ENCODE data around the gene SLC16A7. TPM values are rescaled to one million over a fixed set of nuclear protein-coding genes. Genes with fewer than 3 reads are reported as not detected.

SLC16A7 gene
- polyA plus RNA-seq, 1 donor = 3.7 TPM

DNA sequence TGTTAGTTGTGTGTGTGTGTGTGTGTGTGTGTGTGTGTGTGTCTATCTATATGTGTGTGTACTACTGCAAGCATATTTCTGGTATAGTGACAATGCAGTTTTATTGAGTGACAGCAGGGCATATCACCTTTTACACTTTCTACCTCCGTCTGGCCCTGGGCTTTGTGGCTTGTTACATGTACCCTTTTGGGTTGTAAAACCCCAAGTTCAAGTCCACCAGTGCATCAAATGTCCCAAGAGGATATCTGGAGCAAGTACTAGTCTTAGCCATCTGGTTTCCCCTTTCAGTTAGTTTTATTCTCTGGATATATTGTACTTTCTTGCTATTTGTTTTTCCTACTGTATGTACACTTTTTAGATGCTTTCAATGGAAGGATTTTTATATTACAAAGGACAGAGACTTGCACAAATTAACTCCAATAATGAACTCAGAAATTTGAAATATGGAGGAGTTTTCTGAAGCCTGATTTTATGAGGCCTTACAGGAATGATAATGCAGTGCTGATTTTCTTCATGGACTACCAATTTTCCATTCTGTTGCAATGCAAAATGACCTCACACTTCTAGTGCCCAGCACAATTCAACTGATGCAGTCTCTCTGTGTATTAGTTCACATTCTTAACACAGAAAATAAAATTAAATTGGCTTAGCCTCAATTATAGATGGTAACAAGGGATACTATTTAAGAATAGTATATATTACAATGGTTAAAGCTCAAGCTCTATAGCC lies 29.1 kb downstream of the SLC16A7 start:
- no peak for DNase-seq (ENCODE audit: low read depth)

- DNase-seq (ENCODE audit: low read depth) = no peak
These were observed 30.6 kb downstream of the SLC16A7 start for GRCh38 chr12:59626382-59626781.

DNA sequence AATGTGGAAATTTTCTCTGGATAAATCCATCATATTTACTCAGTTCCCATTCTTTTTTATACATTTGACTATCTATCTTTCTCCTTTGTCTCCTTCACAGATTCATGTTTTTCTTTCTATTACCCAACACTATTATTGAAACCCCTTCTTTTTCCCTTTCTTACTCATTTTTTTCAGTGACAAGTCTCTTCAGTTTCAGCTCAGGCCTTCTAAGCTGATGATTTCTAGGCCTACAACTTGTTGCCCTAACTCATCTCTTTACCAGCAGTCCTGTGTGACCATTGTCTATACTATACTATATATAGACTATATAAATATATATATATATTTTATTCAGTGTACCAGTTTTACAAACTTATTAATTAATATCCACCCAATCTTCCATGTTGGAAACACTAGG lies 31.8 kb downstream of the SLC16A7 start:
- DNase-seq (ENCODE audit: low read depth) = no peak

- DNase-seq (ENCODE audit: low read depth) = no peak
These were observed 34.1 kb downstream of the SLC16A7 start for GRCh38 chr12:59629890-59630289.

GRCh38 chr12:59632408-59632807 lies 36.6 kb downstream of the SLC16A7 start:
- DNase-seq (ENCODE audit: low read depth) = no peak

DNA sequence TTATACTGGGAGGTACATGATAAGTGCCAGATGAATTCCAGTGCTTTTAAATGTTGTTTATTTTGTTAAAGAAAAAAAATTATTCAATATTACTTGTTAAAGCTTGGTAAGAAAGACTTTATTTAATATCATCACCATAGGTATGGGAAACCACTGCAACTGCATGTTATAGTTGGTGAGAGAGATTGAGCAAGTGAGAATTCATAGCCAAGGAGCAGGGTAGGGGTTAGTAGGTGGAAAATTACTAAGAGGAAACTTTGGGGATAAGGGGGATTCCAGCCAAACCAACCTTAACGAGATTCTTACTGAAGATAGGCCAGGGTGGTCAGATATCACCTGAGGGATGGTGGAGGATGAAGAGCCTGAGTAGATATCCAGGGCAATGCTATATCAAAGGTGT lies 38.4 kb downstream of the SLC16A7 start:
- DNase-seq (ENCODE audit: low read depth) = no peak

GRCh38 chr12:59636945-59637691 lies 41.3 kb downstream of the SLC16A7 start:
- DNase-seq (ENCODE audit: low read depth) = no peak

DNA sequence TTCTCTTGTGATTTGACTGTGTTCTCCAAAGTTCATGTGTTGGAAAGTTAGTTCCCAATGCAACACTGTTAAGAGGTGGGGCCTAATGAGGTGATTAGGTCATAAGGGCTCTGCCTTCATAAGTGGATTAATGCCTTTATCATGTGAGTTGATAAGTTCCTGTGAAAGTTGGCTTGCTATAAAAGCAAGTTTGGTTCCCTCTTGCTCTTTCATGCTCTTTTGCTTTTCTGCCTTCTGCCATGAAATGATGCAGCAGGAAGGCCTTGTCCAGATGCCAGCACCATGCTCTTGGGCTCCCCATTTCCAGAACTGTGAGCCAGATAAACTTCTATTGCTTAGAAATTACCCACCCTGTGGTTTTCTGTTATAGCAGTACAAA lies 41.9 kb downstream of the SLC16A7 start:
- DNase-seq (ENCODE audit: low read depth) = no peak

DNA sequence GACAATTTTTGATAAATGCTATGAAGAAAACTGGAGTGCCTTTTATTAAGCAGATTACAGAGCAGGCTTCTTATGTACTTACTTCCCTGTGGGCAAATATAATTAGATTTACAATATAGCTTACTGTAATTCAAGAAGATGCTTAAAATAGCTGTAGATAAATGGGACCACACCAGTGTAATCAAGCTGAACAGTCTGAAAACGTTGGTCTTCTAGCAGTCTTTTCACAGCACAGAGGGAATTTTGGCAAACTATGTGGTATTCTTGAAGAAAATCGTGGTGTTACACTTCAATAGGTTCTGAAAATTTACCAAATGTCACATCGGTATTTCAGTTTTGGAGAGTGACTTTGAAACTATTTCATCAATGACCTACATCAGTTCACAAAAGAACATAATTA lies 47.7 kb downstream of the SLC16A7 start:
- DNase-seq (ENCODE audit: low read depth) = no peak

- DNase-seq (ENCODE audit: low read depth) = no peak
These were observed 49.4 kb downstream of the SLC16A7 start for GRCh38 chr12:59645242-59645641.

- no peak for DNase-seq (ENCODE audit: low read depth)
These were observed 50.8 kb downstream of the SLC16A7 start for GRCh38 chr12:59646636-59647035.

- no peak for DNase-seq (ENCODE audit: low read depth)
These were observed 53.4 kb downstream of the SLC16A7 start for GRCh38 chr12:59649203-59649602.

DNA sequence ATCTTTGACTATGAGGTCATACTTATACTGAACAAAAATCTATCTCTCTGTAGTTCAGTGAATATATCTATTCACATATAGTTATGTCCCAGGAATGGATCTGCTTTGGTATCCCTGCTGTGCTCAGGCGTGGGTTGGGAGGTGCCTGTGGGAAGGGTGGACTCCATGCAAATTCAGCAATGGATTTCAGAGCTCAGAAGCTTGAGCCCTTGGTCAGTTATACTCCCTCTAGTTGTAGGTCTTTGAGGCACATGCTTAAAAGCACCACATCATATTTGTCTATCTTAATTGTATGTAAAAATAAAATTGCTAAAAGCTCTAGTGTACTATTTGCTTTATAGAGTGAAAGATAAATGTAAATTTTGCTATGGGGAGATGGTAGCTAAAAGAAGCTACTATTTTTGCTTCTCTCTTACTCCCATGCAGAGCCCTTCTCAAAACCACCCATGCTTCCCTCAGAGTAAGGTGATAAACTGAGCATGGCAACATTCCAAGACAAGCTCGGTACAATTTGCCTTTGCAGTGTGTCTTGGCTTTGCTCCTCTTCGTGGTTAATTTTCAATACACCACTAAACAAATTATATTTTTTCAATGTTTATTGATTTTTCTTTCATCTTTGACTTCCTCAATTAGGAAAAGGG lies 54.9 kb downstream of the SLC16A7 start:
- no peak for DNase-seq (ENCODE audit: low read depth)

GRCh38 chr12:59651229-59651920 lies 55.5 kb downstream of the SLC16A7 start:
- DNase-seq (ENCODE audit: low read depth) = no peak

GRCh38 chr12:59652130-59652529 lies 56.3 kb downstream of the SLC16A7 start:
- no peak for DNase-seq (ENCODE audit: low read depth)

DNA sequence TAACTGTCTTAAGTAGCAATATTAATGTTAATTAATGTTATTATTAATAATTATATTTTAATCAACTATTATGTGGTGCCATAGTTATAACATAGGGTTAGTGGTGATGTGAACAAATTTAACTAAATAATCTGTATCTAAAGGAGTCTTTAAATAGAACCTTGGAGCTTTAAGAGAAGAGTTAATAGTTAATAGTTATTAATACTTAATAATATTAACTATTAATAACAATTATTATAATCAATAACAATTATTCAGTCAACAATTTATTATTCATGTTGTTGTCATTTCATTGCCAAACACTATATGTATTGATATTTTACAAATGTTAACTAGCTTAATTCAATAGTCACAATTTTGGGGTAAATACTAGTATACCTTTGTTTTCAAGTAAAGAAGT lies 58.2 kb downstream of the SLC16A7 start:
- no peak for DNase-seq (ENCODE audit: low read depth)

- no peak for DNase-seq (ENCODE audit: low read depth)
These were observed 61.4 kb downstream of the SLC16A7 start for GRCh38 chr12:59657266-59657665.

GRCh38 chr12:59657711-59658110 lies 61.9 kb downstream of the SLC16A7 start:
- no peak for DNase-seq (ENCODE audit: low read depth)

GRCh38 chr12:59660148-59660547 lies 64.3 kb downstream of the SLC16A7 start:
- no peak for DNase-seq (ENCODE audit: low read depth)

DNA sequence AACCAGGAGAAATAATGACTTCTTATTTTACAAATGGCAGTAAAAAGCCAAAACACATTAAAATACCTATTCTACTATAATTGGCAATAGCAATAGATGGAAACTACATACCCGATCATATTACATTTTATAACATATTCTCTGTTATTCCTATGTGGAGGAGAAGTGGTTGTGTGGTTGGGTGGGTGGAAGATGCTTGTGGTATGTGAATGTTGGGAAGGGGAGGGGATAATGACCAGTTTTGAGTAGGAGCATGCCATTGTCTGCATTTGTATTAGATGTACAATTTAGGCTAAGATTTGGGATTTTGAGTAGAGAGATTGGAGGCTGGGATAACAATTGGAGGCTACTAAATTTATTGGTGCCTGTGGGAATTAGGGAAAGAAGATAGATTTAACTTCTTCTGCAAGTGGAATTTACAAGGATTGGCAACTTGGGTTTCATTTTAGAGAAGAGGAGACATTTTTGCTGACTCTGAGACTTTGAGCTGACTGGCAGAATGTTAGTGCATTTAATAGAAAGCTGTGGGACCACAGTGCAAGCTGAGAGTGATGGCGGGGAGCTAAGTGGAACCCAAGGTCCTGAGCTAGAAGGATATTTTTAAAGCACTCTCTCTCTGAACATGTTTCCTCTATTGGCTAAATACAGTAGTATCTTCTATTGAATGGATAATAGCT lies 65.2 kb downstream of the SLC16A7 start:
- DNase-seq (ENCODE audit: low read depth) = no peak

DNA sequence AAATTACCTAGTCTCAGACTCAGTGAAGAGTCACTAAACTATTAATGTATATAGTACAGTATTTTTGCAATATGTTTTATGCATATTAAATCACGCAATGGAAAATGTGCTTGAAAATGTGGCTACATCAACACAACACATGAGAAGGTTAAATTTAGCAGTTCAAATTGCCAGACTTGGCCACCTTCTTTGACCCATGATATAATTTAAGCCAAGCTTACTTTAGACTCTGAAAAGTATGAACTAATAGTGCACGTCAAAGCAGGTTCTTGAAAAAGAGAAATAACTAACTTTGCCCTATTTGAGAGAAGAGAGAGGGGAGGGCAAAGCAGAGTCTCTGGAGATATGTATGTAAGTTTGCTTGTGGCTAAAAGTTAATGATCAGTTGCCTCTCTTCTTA lies 68.7 kb downstream of the SLC16A7 start:
- DNase-seq (ENCODE audit: low read depth) = no peak

GRCh38 chr12:59665701-59666100 lies 69.9 kb downstream of the SLC16A7 start:
- no peak for DNase-seq (ENCODE audit: low read depth)
